ENCODE results near the gene CCDC192.
"Not testable (repeated sequence)": the region's sequence is repeated elsewhere in the genome, so short reads cannot be mapped to it uniquely, and the experiment has no call there.

The CCDC192 gene

GRCh38 chr5:127769386-127769785, 66.2 kb downstream of the CCDC192 start:
- no peak for DNase-seq

- DNase-seq = no peak
Observed at GRCh38 chr5:127770272-127770671, 67.1 kb downstream of the CCDC192 start.

GRCh38 chr5:127772531-127772930, 69.3 kb downstream of the CCDC192 start:
- no peak for DNase-seq

GRCh38 chr5:127774221-127774620, 71.0 kb downstream of the CCDC192 start:
- DNase-seq = no peak

- DNase-seq = no peak
Observed at GRCh38 chr5:127776477-127776876, 73.3 kb downstream of the CCDC192 start.

- no peak for DNase-seq
Observed at GRCh38 chr5:127777957-127778356, 74.8 kb downstream of the CCDC192 start.

GRCh38 chr5:127782450-127782849, 79.3 kb downstream of the CCDC192 start:
- DNase-seq = not testable (repeated sequence)

GRCh38 chr5:127785098-127785927, 82.1 kb downstream of the CCDC192 start:
- DNase-seq = peak; percentile 15 to 34

- no peak for DNase-seq
Observed at GRCh38 chr5:127791439-127791838, 88.2 kb downstream of the CCDC192 start.

GRCh38 chr5:127791908-127792307, 88.7 kb downstream of the CCDC192 start:
- not testable (repeated sequence) for DNase-seq

- DNase-seq = no peak
Observed at GRCh38 chr5:127793052-127793451, 89.9 kb downstream of the CCDC192 start.

GRCh38 chr5:127793879-127794278, 90.7 kb downstream of the CCDC192 start:
- no peak for DNase-seq

- DNase-seq = no peak
Observed at GRCh38 chr5:127796211-127796610, 93.0 kb downstream of the CCDC192 start.

- DNase-seq = no peak
Observed at GRCh38 chr5:127799293-127799905, 96.2 kb downstream of the CCDC192 start.

- DNase-seq = no peak
Observed at GRCh38 chr5:127801751-127802476, 98.7 kb downstream of the CCDC192 start.

- no peak for DNase-seq
Observed at GRCh38 chr5:127802477-127802865, 99.3 kb downstream of the CCDC192 start.

GRCh38 chr5:127804886-127805426, 101.8 kb downstream of the CCDC192 start:
- DNase-seq = no peak

GRCh38 chr5:127805448-127805847, 102.3 kb downstream of the CCDC192 start:
- DNase-seq = no peak

- DNase-seq = no peak
Observed at GRCh38 chr5:127806776-127807175, 103.6 kb downstream of the CCDC192 start.

- DNase-seq = no peak
Observed at GRCh38 chr5:127809533-127809932, 106.3 kb downstream of the CCDC192 start.

GRCh38 chr5:127810017-127810416, 106.8 kb downstream of the CCDC192 start:
- DNase-seq = no peak

GRCh38 chr5:127810707-127811490, 107.7 kb downstream of the CCDC192 start:
- no peak for DNase-seq

GRCh38 chr5:127812570-127812969, 109.4 kb downstream of the CCDC192 start:
- DNase-seq = no peak

Measured in CD4-positive, alpha-beta T cell treated with Interleukin-4 for 1 hour (primary cell).